Liver (tissue), 3 donors: ENCODE data around the gene B3GNT5.

Source experiments
- CTCF ChIP-seq: fragments of 150-350 bp; IDR thresholded peaks from 2 replicates; pipeline ENCODE4 v1.5.1; 2017; ENCODE audit warnings: improper control_type of control experiment, low read depth, low read length; ENCODE audit not compliant: missing input control
- HNF4A ChIP-seq, 2 donors: conservative IDR thresholded peaks; 2 replicates each; pipeline ENCODE4 v1.6.1; 2016; ENCODE audit warnings: antibody characterized with exemption in 2 of 2, mild to moderate bottlenecking in 2 of 2
- RAD21 ChIP-seq, 2 donors: IDR thresholded peaks; 2 replicates each; pipeline ENCODE4 v1.6.1; 2016; ENCODE audit warnings: antibody characterized with exemption in 2 of 2, mild to moderate bottlenecking in 2 of 2
- RXRA ChIP-seq, 2 donors: IDR thresholded peaks; 2 replicates each; pipeline ENCODE4 v1.6.1; 2017 to 2018; ENCODE audit warnings: antibody characterized with exemption in 2 of 2, mild to moderate bottlenecking in 1 of 2
- SP1 ChIP-seq: IDR thresholded peaks from 2 replicates; pipeline ENCODE4 v1.6.1; 2018; ENCODE audit warnings: antibody characterized with exemption, mild to moderate bottlenecking
- TAF1 ChIP-seq: conservative IDR thresholded peaks from 2 replicates; pipeline ENCODE4 v1.6.1; 2016; ENCODE audit warnings: antibody characterized with exemption, mild to moderate bottlenecking
- YY1 ChIP-seq: IDR thresholded peaks from 2 replicates; pipeline ENCODE4 v1.6.1; 2016; ENCODE audit warnings: antibody characterized with exemption, mild to moderate bottlenecking
- TF ChIP-seq, protein P1 (sequence below): IDR thresholded peaks from 2 replicates; pipeline ENCODE4 v1.6.1; 2016; ENCODE audit warnings: antibody characterized with exemption
- TF ChIP-seq, protein P2 (sequence below): IDR thresholded peaks from 2 replicates; pipeline ENCODE4 v1.6.1; 2016; ENCODE audit warnings: antibody characterized with exemption
- TF ChIP-seq, protein P3 (sequence below): IDR thresholded peaks from 2 replicates; pipeline ENCODE4 v1.6.1; 2016; ENCODE audit warnings: antibody characterized with exemption
- TF ChIP-seq, protein P4 (sequence below): IDR thresholded peaks from 2 replicates; pipeline ENCODE4 v1.6.1; 2016; ENCODE audit warnings: antibody characterized with exemption, mild to moderate bottlenecking
- donor health status: healthy.
- donor health status: healthy.

GRCh38 chr3:183242431-183242830 lies 10.6 kb upstream of the B3GNT5 start:
- TF ChIP-seq CTCF: no peak
- TF ChIP-seq TAF1: no peak
- TF ChIP-seq, protein P1, sequence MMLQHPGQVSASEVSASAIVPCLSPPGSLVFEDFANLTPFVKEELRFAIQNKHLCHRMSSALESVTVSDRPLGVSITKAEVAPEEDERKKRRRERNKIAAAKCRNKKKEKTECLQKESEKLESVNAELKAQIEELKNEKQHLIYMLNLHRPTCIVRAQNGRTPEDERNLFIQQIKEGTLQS: no peak
- no peak for TF ChIP-seq RAD21 (IDR thresholded peaks at IDR 0.05)
- no peak for TF ChIP-seq RXRA (IDR thresholded peaks at IDR 0.05)
- no peak for TF ChIP-seq SP1
- TF ChIP-seq, protein P2, sequence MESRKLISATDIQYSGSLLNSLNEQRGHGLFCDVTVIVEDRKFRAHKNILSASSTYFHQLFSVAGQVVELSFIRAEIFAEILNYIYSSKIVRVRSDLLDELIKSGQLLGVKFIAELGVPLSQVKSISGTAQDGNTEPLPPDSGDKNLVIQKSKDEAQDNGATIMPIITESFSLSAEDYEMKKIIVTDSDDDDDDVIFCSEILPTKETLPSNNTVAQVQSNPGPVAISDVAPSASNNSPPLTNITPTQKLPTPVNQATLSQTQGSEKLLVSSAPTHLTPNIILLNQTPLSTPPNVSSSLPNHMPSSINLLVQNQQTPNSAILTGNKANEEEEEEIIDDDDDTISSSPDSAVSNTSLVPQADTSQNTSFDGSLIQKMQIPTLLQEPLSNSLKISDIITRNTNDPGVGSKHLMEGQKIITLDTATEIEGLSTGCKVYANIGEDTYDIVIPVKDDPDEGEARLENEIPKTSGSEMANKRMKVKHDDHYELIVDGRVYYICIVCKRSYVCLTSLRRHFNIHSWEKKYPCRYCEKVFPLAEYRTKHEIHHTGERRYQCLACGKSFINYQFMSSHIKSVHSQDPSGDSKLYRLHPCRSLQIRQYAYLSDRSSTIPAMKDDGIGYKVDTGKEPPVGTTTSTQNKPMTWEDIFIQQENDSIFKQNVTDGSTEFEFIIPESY: no peak
- no peak for TF ChIP-seq YY1
- TF ChIP-seq HNF4A (conservative IDR thresholded peaks at IDR 0.05): no peak
- TF ChIP-seq, protein P3, sequence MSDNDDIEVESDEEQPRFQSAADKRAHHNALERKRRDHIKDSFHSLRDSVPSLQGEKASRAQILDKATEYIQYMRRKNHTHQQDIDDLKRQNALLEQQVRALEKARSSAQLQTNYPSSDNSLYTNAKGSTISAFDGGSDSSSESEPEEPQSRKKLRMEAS: no peak
- TF ChIP-seq, protein P4, sequence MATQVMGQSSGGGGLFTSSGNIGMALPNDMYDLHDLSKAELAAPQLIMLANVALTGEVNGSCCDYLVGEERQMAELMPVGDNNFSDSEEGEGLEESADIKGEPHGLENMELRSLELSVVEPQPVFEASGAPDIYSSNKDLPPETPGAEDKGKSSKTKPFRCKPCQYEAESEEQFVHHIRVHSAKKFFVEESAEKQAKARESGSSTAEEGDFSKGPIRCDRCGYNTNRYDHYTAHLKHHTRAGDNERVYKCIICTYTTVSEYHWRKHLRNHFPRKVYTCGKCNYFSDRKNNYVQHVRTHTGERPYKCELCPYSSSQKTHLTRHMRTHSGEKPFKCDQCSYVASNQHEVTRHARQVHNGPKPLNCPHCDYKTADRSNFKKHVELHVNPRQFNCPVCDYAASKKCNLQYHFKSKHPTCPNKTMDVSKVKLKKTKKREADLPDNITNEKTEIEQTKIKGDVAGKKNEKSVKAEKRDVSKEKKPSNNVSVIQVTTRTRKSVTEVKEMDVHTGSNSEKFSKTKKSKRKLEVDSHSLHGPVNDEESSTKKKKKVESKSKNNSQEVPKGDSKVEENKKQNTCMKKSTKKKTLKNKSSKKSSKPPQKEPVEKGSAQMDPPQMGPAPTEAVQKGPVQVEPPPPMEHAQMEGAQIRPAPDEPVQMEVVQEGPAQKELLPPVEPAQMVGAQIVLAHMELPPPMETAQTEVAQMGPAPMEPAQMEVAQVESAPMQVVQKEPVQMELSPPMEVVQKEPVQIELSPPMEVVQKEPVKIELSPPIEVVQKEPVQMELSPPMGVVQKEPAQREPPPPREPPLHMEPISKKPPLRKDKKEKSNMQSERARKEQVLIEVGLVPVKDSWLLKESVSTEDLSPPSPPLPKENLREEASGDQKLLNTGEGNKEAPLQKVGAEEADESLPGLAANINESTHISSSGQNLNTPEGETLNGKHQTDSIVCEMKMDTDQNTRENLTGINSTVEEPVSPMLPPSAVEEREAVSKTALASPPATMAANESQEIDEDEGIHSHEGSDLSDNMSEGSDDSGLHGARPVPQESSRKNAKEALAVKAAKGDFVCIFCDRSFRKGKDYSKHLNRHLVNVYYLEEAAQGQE: no peak
